ENCODE measurements around the gene FBH1. TPM values are rescaled to one million over a fixed set of nuclear protein-coding genes. Genes with fewer than 3 reads are reported as not detected.
"Not testable (repeated sequence)": the region's sequence is repeated elsewhere in the genome, so short reads cannot be mapped to it uniquely, and the experiment has no call there.

The FBH1 gene
- total RNA-seq: 54.9 and 65.8 TPM in 2 replicates

- peak; percentile 67 for DNase-seq (ENCODE audit: low read depth)
- H3K27me3 ChIP-seq (ENCODE audit: control insufficient read depth, insufficient read depth, low read length): no peaks in the 10 kb centered on the region
- TF ChIP-seq CTCF (IDR thresholded peaks at IDR 0.05; ENCODE audit: insufficient read depth, low read length, poor library complexity, severe bottlenecking): no peak
- peaks cover under 1% of the 10 kb centered on the region for H3K36me3 ChIP-seq (ENCODE audit: control insufficient read depth, insufficient read depth, low read length)
- peak within 1 kb of the TSS; percentile 86 for H3K4me3 ChIP-seq (ENCODE audit: low read depth, low read length)
Observed at GRCh38 chr10:5889624-5890451, at the start of gene FBH1, which contains the start of gene ANKRD16. Gene FBH1 (plus strand): TSS chr10:5890243. CDS start chr10:5890346, 103 bp downstream. Gene ANKRD16 (minus strand): TSS chr10:5889893. CDS start chr10:5889354, 539 bp downstream.

- Histone ChIP-seq H3K36me3 (ENCODE audit: control insufficient read depth, insufficient read depth, low read length) (no peaks in the 10 kb centered on the region), H3K4me3 (ENCODE audit: low read depth, low read length) (no peak overlapping the region), H3K27me3 (ENCODE audit: control insufficient read depth, insufficient read depth, low read length) (no peaks in the 10 kb centered on the region)
- no peak for TF ChIP-seq CTCF (IDR thresholded peaks at IDR 0.05; ENCODE audit: insufficient read depth, low read length, poor library complexity, severe bottlenecking)
- peak; percentile 43 for DNase-seq (ENCODE audit: low read depth)
Observed at GRCh38 chr10:5840314-5841307, 49.4 kb upstream of the FBH1 start.

GRCh38 chr10:5841965-5842364 is 48.1 kb upstream of the FBH1 start:
- no peak for DNase-seq (ENCODE audit: low read depth)
- Histone ChIP-seq H3K27me3 (ENCODE audit: control insufficient read depth, insufficient read depth, low read length) (no peaks in the 10 kb centered on the region), H3K4me3 (ENCODE audit: low read depth, low read length) (no peak overlapping the region), H3K36me3 (ENCODE audit: control insufficient read depth, insufficient read depth, low read length) (no peaks in the 10 kb centered on the region)
- no peak for TF ChIP-seq CTCF (IDR thresholded peaks at IDR 0.05; ENCODE audit: insufficient read depth, low read length, poor library complexity, severe bottlenecking)

- no peaks in the 10 kb centered on the region for H3K27me3 ChIP-seq (ENCODE audit: control insufficient read depth, insufficient read depth, low read length)
- DNase-seq (ENCODE audit: low read depth): no peak
- no peak overlapping the region for H3K4me3 ChIP-seq (ENCODE audit: low read depth, low read length)
- H3K36me3 ChIP-seq (ENCODE audit: control insufficient read depth, insufficient read depth, low read length): no peaks in the 10 kb centered on the region
- TF ChIP-seq CTCF (IDR thresholded peaks at IDR 0.05; ENCODE audit: insufficient read depth, low read length, poor library complexity, severe bottlenecking): no peak
Observed at GRCh38 chr10:5843686-5844344, 46.2 kb upstream of the FBH1 start.

- TF ChIP-seq CTCF (IDR thresholded peaks at IDR 0.05; ENCODE audit: insufficient read depth, low read length, poor library complexity, severe bottlenecking): no peak
- H3K27me3 ChIP-seq (ENCODE audit: control insufficient read depth, insufficient read depth, low read length): no peaks in the 10 kb centered on the region
- DNase-seq (ENCODE audit: low read depth): no peak
- no peak overlapping the region for H3K4me3 ChIP-seq (ENCODE audit: low read depth, low read length)
- no peaks in the 10 kb centered on the region for H3K36me3 ChIP-seq (ENCODE audit: control insufficient read depth, insufficient read depth, low read length)
Observed at GRCh38 chr10:5844345-5845055, 45.5 kb upstream of the FBH1 start.

- DNase-seq (ENCODE audit: low read depth); H3K4me3 ChIP-seq (ENCODE audit: low read depth, low read length); H3K27me3 ChIP-seq (ENCODE audit: control insufficient read depth, insufficient read depth, low read length); H3K36me3 ChIP-seq (ENCODE audit: control insufficient read depth, insufficient read depth, low read length): not testable (repeated sequence)
Observed at GRCh38 chr10:5846667-5847066, 43.4 kb upstream of the FBH1 start.

Data from kidney epithelial cell (primary cell).